H1 (cell line): ENCODE results near the gene CHMP5. TPM values are rescaled to one million over a fixed set of nuclear protein-coding genes. Genes with fewer than 3 reads are reported as not detected.

Source experiments
- BACH1 ChIP-seq: IDR thresholded peaks from 2 replicates; pipeline ENCODE4 v1.6.1; 2012; ENCODE audit warnings: low read length, improper control_type of control experiment
- CHD1 ChIP-seq: IDR thresholded peaks from 2 replicates; pipeline ENCODE4 v1.6.1; 2012; ENCODE audit warnings: low read depth, low read length, improper control_type of control experiment
- CREB1 ChIP-seq: IDR thresholded peaks from 2 replicates; pipeline ENCODE4 v1.6.1; 2012; ENCODE audit warnings: inconsistent platforms
- JUN ChIP-seq: IDR thresholded peaks from 2 replicates; pipeline ENCODE4 v1.6.1; 2011; ENCODE audit warnings: low read depth, mild to moderate bottlenecking, improper control_type of control experiment, low read length
- JUND ChIP-seq: IDR thresholded peaks from 2 replicates; pipeline ENCODE4 v1.6.1; 2011; ENCODE audit warnings: mild to moderate bottlenecking, improper control_type of control experiment, low read length
- KDM4A ChIP-seq: IDR thresholded peaks from one replicate; pipeline ENCODE4 v1.7.1; 2012; ENCODE audit warnings: low read depth, mild to moderate bottlenecking, moderate library complexity, low read length, inconsistent platforms; ENCODE audit not compliant: severe bottlenecking
- SIN3A ChIP-seq, 2 experiments: IDR thresholded peaks in 1 of 2; conservative IDR thresholded peaks in 1 of 2; 2 replicates each; pipeline ENCODE4 v1.6.1; 2011 to 2012; ENCODE audit warnings: low read length in 2 of 2, improper control_type of control experiment in 1 of 2, low read depth in 1 of 2, mild to moderate bottlenecking in 1 of 2
- TAF7 ChIP-seq: optimal IDR thresholded peaks from 2 replicates; pipeline ENCODE3; 2011; ENCODE audit warnings: low read depth, mild to moderate bottlenecking, inconsistent platforms, low read length, moderate library complexity, borderline replicate concordance
- polyA plus RNA-seq, 7 experiments: library from polyadenylated mRNA; depleted of rRNA in 3 of 7; stranded (reverse) in 5 of 7; unstranded in 2 of 7; fragments of >200 nt in 5 of 7; fragments of 200-250 nt in 2 of 7; gene quantifications; 1 replicate in 5 of 7; 2 replicates in 1 of 7; 4 replicates in 1 of 7; pipeline versions ENCODE4 v1.2.1 to v1.2.3, GENCODE V29; 2011 to 2013; ENCODE audit warnings: missing spikeins in 2 of 7, mixed read lengths in 2 of 7
- total RNA-seq: library from RNA; stranded (reverse); fragmentation: NEBNext Ultra II Directional; extraction: Animal tissue kit (Norgen Biotek cat#: 25700); gene quantifications from 2 replicates; pipeline ENCODE4 v1.2.1, GENCODE V29; 2021
- TF ChIP-seq, protein P1 (sequence below): fragments of 300-600 bp; sonication (generic); IDR thresholded peaks from 2 replicates; pipeline ENCODE4 v1.7.1; 2012; ENCODE audit warnings: low read length, moderate library complexity, mild to moderate bottlenecking, inconsistent platforms; ENCODE audit not compliant: insufficient replicate concordance
- TF ChIP-seq, protein P2 (sequence below): IDR thresholded peaks from 2 replicates; pipeline ENCODE4 v1.6.1; 2012; ENCODE audit warnings: low read length, inconsistent platforms

Gene CHMP5
- total and polyA plus RNA-seq, 2 of the 8 experiments (the other 6 are each of a cell fraction or from before 2014, with no cell fraction given): 25.0 to 47.3 TPM

DNA sequence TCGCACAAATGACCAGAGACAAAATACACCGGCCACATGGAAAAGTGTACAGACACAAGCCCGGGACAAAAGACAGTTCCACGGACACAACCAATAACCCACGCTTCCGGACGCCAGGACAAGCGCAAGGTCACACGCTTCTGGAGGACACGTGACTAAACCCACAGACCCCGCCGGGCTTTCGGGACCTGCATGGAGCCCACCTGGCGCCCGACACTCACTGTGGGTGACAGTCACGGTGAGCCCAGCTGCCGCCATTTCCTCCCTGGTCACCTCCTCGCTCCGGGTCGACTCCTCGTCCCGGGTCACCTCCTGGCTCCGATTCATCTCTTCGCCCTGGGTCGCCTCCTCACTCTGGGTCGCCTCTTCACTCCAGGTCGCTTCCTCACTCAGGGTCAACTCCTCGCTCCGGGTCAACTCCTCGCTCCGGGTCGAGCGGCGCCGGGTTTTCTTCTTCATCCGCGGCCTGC lies 811 bp upstream of the CHMP5 start (continued):
- TF ChIP-seq, protein P1, sequence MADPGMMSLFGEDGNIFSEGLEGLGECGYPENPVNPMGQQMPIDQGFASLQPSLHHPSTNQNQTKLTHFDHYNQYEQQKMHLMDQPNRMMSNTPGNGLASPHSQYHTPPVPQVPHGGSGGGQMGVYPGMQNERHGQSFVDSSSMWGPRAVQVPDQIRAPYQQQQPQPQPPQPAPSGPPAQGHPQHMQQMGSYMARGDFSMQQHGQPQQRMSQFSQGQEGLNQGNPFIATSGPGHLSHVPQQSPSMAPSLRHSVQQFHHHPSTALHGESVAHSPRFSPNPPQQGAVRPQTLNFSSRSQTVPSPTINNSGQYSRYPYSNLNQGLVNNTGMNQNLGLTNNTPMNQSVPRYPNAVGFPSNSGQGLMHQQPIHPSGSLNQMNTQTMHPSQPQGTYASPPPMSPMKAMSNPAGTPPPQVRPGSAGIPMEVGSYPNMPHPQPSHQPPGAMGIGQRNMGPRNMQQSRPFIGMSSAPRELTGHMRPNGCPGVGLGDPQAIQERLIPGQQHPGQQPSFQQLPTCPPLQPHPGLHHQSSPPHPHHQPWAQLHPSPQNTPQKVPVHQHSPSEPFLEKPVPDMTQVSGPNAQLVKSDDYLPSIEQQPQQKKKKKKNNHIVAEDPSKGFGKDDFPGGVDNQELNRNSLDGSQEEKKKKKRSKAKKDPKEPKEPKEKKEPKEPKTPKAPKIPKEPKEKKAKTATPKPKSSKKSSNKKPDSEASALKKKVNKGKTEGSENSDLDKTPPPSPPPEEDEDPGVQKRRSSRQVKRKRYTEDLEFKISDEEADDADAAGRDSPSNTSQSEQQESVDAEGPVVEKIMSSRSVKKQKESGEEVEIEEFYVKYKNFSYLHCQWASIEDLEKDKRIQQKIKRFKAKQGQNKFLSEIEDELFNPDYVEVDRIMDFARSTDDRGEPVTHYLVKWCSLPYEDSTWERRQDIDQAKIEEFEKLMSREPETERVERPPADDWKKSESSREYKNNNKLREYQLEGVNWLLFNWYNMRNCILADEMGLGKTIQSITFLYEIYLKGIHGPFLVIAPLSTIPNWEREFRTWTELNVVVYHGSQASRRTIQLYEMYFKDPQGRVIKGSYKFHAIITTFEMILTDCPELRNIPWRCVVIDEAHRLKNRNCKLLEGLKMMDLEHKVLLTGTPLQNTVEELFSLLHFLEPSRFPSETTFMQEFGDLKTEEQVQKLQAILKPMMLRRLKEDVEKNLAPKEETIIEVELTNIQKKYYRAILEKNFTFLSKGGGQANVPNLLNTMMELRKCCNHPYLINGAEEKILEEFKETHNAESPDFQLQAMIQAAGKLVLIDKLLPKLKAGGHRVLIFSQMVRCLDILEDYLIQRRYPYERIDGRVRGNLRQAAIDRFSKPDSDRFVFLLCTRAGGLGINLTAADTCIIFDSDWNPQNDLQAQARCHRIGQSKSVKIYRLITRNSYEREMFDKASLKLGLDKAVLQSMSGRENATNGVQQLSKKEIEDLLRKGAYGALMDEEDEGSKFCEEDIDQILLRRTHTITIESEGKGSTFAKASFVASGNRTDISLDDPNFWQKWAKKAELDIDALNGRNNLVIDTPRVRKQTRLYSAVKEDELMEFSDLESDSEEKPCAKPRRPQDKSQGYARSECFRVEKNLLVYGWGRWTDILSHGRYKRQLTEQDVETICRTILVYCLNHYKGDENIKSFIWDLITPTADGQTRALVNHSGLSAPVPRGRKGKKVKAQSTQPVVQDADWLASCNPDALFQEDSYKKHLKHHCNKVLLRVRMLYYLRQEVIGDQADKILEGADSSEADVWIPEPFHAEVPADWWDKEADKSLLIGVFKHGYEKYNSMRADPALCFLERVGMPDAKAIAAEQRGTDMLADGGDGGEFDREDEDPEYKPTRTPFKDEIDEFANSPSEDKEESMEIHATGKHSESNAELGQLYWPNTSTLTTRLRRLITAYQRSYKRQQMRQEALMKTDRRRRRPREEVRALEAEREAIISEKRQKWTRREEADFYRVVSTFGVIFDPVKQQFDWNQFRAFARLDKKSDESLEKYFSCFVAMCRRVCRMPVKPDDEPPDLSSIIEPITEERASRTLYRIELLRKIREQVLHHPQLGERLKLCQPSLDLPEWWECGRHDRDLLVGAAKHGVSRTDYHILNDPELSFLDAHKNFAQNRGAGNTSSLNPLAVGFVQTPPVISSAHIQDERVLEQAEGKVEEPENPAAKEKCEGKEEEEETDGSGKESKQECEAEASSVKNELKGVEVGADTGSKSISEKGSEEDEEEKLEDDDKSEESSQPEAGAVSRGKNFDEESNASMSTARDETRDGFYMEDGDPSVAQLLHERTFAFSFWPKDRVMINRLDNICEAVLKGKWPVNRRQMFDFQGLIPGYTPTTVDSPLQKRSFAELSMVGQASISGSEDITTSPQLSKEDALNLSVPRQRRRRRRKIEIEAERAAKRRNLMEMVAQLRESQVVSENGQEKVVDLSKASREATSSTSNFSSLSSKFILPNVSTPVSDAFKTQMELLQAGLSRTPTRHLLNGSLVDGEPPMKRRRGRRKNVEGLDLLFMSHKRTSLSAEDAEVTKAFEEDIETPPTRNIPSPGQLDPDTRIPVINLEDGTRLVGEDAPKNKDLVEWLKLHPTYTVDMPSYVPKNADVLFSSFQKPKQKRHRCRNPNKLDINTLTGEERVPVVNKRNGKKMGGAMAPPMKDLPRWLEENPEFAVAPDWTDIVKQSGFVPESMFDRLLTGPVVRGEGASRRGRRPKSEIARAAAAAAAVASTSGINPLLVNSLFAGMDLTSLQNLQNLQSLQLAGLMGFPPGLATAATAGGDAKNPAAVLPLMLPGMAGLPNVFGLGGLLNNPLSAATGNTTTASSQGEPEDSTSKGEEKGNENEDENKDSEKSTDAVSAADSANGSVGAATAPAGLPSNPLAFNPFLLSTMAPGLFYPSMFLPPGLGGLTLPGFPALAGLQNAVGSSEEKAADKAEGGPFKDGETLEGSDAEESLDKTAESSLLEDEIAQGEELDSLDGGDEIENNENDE: no peak
- TF ChIP-seq SIN3A (conservative IDR thresholded peaks at IDR 0.05 in 1 of 2, IDR thresholded peaks at IDR 0.05 in 1 of 2; ENCODE audit: low read depth in 1 of 2, low read length in 2 of 2): peak in 1 of 2 experiments; percentile 36; a peak in 1 of 4 replicates
- TF ChIP-seq, protein P2, sequence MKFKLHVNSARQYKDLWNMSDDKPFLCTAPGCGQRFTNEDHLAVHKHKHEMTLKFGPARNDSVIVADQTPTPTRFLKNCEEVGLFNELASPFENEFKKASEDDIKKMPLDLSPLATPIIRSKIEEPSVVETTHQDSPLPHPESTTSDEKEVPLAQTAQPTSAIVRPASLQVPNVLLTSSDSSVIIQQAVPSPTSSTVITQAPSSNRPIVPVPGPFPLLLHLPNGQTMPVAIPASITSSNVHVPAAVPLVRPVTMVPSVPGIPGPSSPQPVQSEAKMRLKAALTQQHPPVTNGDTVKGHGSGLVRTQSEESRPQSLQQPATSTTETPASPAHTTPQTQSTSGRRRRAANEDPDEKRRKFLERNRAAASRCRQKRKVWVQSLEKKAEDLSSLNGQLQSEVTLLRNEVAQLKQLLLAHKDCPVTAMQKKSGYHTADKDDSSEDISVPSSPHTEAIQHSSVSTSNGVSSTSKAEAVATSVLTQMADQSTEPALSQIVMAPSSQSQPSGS: no peak
- peak; percentile 98 for TF ChIP-seq KDM4A
- TF ChIP-seq TAF7: no peak
- TF ChIP-seq JUN: no peak
- TF ChIP-seq CHD1: no peak
- no peak for TF ChIP-seq BACH1
- TF ChIP-seq JUND: no peak
- no peak for TF ChIP-seq CREB1
